Measurements from ENCODE around the gene GALR3. TPM values are rescaled to one million over a fixed set of nuclear protein-coding genes. Genes with fewer than 3 reads are reported as not detected.

The GALR3 gene
- total and polyA plus RNA-seq, 8 donors, result not detected

GRCh38 chr22:37806409-37807333, 16.5 kb upstream of the GALR3 start:
- Histone ChIP-seq H3K36me3 (no peaks in the 10 kb centered on the region), H3K27ac (peak overlapping the region; percentile 67 to 78), H3K4me1 (peaks cover 15 to 69% of the 10 kb centered on the region in 2 donors), H3K9me3 (no peaks in the 10 kb centered on the region), H3K27me3 (peaks cover 0 to 68% of the 10 kb centered on the region in 2 donors), H3K4me3 (peak overlapping the region; percentile 56 to 59)
- TF ChIP-seq CTCF (IDR thresholded peaks at IDR 0.05), result no peak
- peak in 1 of 4 donors; percentile 23 for DNase-seq
- intact Hi-C loops (cut with DNase I), result no loop called here
- ATAC-seq, result peak; percentile 10

- Histone ChIP-seq H3K9me3 (no peaks in the 10 kb centered on the region), H3K36me3 (no peaks in the 10 kb centered on the region), H3K4me1 (peaks cover 12 to 60% of the 10 kb centered on the region in 2 donors), H3K4me3 (peak within 1 kb of the TSS; percentile 56 to 59), H3K27me3 (peaks cover 0 to 59% of the 10 kb centered on the region in 2 donors), H3K27ac (peak within 1 kb of the TSS; percentile 28 to 67)
- TF ChIP-seq CTCF (IDR thresholded peaks at IDR 0.05), result no peak
- DNase-seq (peak; percentile 95 to 99 (median 97)), ATAC-seq (peak; percentile 89)
- intact Hi-C loops (cut with DNase I), result no loop called here
These were observed 15.5 kb upstream of the GALR3 start, which contains the start of gene GCAT for GRCh38 chr22:37807410-37808293. Gene GCAT (plus strand): TSS chr22:37807934. CDS start chr22:37807968, 34 bp downstream.

- no peak for ATAC-seq
- intact Hi-C loops (cut with DNase I), result no loop called here
- TF ChIP-seq CTCF (IDR thresholded peaks at IDR 0.05), result no peak
- Histone ChIP-seq H3K4me1 (peaks cover 8 to 54% of the 10 kb centered on the region in 2 donors), H3K27me3 (peaks cover 0 to 52% of the 10 kb centered on the region in 2 donors), H3K27ac (no peak overlapping the region), H3K4me3 (peak overlapping the region; percentile 56 to 59), H3K9me3 (no peaks in the 10 kb centered on the region), H3K36me3 (peaks cover 0 to 2% of the 10 kb centered on the region in 2 donors)
- DNase-seq, result no peak
These were observed 14.9 kb upstream of the GALR3 start for GRCh38 chr22:37808294-37808657.

GRCh38 chr22:37809672-37810333, 13.4 kb upstream of the GALR3 start:
- no peak for TF ChIP-seq CTCF (IDR thresholded peaks at IDR 0.05)
- Histone ChIP-seq H3K27ac (no peak overlapping the region), H3K27me3 (peaks cover 0 to 37% of the 10 kb centered on the region in 2 donors), H3K4me1 (peaks cover 8 to 41% of the 10 kb centered on the region in 2 donors), H3K4me3 (no peak overlapping the region), H3K9me3 (no peaks in the 10 kb centered on the region), H3K36me3 (peaks cover 0 to 10% of the 10 kb centered on the region in 2 donors)
- ATAC-seq (no peak), DNase-seq (no peak)
- intact Hi-C loops (cut with DNase I), result loop anchor here in 1 of 2 donors (10.0 kb wide), 1 partner anchor 55 kb away; no protein-coding TSS in a partner anchor
